ENCODE results near the gene ZNF182. TPM values are rescaled to one million over a fixed set of nuclear protein-coding genes. Genes with fewer than 3 reads are reported as not detected.
"Not testable (repeated sequence)": the region's sequence is repeated elsewhere in the genome, so short reads cannot be mapped to it uniquely, and the experiment has no call there.

Gene ZNF182
- total RNA-seq, 2 donors from 2014 or later: 3.0 to 4.2 TPM

- intact Hi-C loops (cut with DNase I): no loop called here
- peak overlapping the region; percentile 37 for H3K4me3 ChIP-seq
- H3K9me3 ChIP-seq: no peaks in the 10 kb centered on the region
- no peaks in the 10 kb centered on the region for H3K27me3 ChIP-seq
- TF ChIP-seq CTCF (IDR thresholded peaks at IDR 0.05): no peak
- H3K4me1 ChIP-seq: no peaks in the 10 kb centered on the region
- peak overlapping the region; percentile 26 for H3K27ac ChIP-seq
- H3K36me3 ChIP-seq: no peaks in the 10 kb centered on the region
- peak overlapping the region; percentile 51 to 72 for H3K9ac ChIP-seq (ENCODE audit: low read depth in 2 of 2, low read length in 2 of 2)
- DNase-seq: peak; percentile 80
Observed at GRCh38 chrX:48021026-48021900, 17.5 kb upstream of the ZNF182 start.

GRCh38 chrX:48020472-48020871 lies 16.7 kb upstream of the ZNF182 start:
- H3K4me3 ChIP-seq; H3K27ac ChIP-seq; H3K27me3 ChIP-seq; H3K36me3 ChIP-seq; H3K4me1 ChIP-seq; H3K9ac ChIP-seq (ENCODE audit: low read depth in 2 of 2, low read length in 2 of 2); DNase-seq; H3K9me3 ChIP-seq; intact Hi-C loops (cut with DNase I): not testable (repeated sequence)

- DNase-seq; intact Hi-C loops (cut with DNase I); H3K27ac ChIP-seq; H3K36me3 ChIP-seq; H3K27me3 ChIP-seq; H3K9me3 ChIP-seq; H3K9ac ChIP-seq (ENCODE audit: low read depth in 2 of 2, low read length in 2 of 2); H3K4me1 ChIP-seq; H3K4me3 ChIP-seq: not testable (repeated sequence)
Observed at GRCh38 chrX:48019892-48020291, 16.1 kb upstream of the ZNF182 start.

GRCh38 chrX:48016583-48017310 lies 13.0 kb upstream of the ZNF182 start:
- intact Hi-C loops (cut with DNase I); H3K9ac ChIP-seq (ENCODE audit: low read depth in 2 of 2, low read length in 2 of 2); H3K27me3 ChIP-seq; H3K4me1 ChIP-seq; H3K36me3 ChIP-seq; H3K4me3 ChIP-seq; H3K9me3 ChIP-seq; DNase-seq; H3K27ac ChIP-seq: not testable (repeated sequence)

- H3K9me3 ChIP-seq; H3K9ac ChIP-seq (ENCODE audit: low read depth in 2 of 2, low read length in 2 of 2); H3K27me3 ChIP-seq; intact Hi-C loops (cut with DNase I); H3K36me3 ChIP-seq; DNase-seq; H3K27ac ChIP-seq; H3K4me3 ChIP-seq; H3K4me1 ChIP-seq: not testable (repeated sequence)
Observed at GRCh38 chrX:48009445-48009960, 5.7 kb upstream of the ZNF182 start.

DNA sequence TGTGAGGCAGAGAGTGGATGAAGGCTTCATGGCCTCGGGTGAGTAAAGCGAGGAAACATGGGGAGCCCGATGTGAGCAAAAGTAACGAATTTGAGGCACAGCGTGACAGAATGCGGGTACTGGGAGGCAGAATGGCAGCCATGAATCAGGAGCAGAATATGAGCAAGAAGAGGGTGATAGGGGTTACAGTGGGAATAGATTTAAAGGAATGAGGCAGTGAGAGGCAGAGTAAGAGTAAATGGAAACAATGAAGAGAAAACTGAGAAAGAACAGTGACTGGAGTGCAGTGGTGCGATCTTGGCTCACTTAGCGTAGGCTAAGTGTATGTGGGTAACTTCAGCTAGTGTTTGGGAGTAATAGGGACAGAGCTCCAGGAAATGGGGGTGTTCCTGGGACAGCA lies 2.9 kb upstream of the ZNF182 start, which contains the start of gene SPACA5:
Gene SPACA5 (plus strand): TSS at position 301 of the 400 bp plus-strand sequence. CDS start 815 bp downstream, outside the sequence.
- intact Hi-C loops (cut with DNase I); H3K27ac ChIP-seq; H3K36me3 ChIP-seq; H3K4me1 ChIP-seq; H3K27me3 ChIP-seq; H3K4me3 ChIP-seq; H3K9me3 ChIP-seq; DNase-seq; H3K9ac ChIP-seq (ENCODE audit: low read depth in 2 of 2, low read length in 2 of 2): not testable (repeated sequence)

DNA sequence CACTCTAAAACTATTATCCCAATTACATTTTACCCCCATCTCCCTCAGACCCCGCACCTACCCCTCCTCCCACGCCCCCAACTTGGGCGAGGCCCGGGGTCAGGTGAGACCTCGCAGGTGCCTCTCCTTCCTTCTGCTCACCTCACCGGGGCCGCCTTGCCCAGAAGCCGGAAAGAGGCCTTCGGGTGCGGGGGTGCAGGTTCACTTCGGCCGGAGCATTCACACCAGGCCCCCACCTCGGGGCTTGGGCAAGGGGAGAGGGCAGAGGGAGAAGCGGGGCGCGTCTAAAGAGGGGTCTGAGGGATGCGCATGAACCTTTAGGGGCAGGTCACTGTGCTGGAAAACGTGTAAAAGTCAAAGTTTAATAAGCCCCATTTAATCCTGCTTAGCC lies 427 bp downstream of the ZNF182 start:
- H3K36me3 ChIP-seq: no peaks in the 10 kb centered on the region
- DNase-seq: peak; percentile 26
- H3K4me3 ChIP-seq: peak overlapping the region; percentile 40
- no peaks in the 10 kb centered on the region for H3K27me3 ChIP-seq
- no peaks in the 10 kb centered on the region for H3K9me3 ChIP-seq
- no peak overlapping the region for H3K27ac ChIP-seq
- H3K9ac ChIP-seq (ENCODE audit: low read depth in 2 of 2, low read length in 2 of 2): peak overlapping the region; percentile 71 to 72
- TF ChIP-seq CTCF (IDR thresholded peaks at IDR 0.05): no peak
- intact Hi-C loops (cut with DNase I): no loop called here
- no peaks in the 10 kb centered on the region for H3K4me1 ChIP-seq
